ENCODE results near the gene IPO11. TPM values are rescaled to one million over a fixed set of nuclear protein-coding genes. Genes with fewer than 3 reads are reported as not detected.
"Not testable (repeated sequence)": the region's sequence is repeated elsewhere in the genome, so short reads cannot be mapped to it uniquely, and the experiment has no call there.

The IPO11 gene
- total RNA-seq, 4 donors from 2014 or later = 24.5 to 37.2 (median 32.2) TPM

DNA sequence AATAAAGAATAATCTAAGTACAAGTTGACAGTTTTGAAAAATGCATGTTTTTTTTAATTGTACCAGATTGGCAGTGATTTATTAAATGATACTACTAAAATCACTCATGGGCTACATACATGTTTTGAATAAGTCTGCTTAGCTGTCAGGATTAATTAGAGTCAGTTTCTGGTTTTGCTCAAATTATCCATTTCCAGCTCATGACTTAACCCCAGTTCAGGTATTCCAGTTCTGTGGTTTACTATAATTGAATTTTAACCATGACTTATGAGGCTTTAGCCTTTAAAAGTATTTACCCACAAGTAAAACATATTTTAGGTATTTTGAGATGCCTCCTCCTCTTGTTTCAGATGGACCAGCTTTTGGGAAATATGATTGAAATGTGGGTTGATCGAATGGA, 148.2 kb downstream of the IPO11 start:
- Histone ChIP-seq H3K4me3 (replicated peaks in 1 of 3) (no peak overlapping the region), H3K27ac (no peak overlapping the region), H3K4me1 (no peaks in the 10 kb centered on the region), H3K36me3 (no peaks in the 10 kb centered on the region), H3K9me3 (no peaks in the 10 kb centered on the region), H3K27me3 (no peaks in the 10 kb centered on the region)
- intact Hi-C loops (cut with DNase I) = no loop called here
- TF ChIP-seq, protein P1, sequence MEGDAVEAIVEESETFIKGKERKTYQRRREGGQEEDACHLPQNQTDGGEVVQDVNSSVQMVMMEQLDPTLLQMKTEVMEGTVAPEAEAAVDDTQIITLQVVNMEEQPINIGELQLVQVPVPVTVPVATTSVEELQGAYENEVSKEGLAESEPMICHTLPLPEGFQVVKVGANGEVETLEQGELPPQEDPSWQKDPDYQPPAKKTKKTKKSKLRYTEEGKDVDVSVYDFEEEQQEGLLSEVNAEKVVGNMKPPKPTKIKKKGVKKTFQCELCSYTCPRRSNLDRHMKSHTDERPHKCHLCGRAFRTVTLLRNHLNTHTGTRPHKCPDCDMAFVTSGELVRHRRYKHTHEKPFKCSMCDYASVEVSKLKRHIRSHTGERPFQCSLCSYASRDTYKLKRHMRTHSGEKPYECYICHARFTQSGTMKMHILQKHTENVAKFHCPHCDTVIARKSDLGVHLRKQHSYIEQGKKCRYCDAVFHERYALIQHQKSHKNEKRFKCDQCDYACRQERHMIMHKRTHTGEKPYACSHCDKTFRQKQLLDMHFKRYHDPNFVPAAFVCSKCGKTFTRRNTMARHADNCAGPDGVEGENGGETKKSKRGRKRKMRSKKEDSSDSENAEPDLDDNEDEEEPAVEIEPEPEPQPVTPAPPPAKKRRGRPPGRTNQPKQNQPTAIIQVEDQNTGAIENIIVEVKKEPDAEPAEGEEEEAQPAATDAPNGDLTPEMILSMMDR (IDR thresholded peaks at IDR 0.05) = no peak
- TF ChIP-seq POLR2A (IDR thresholded peaks at IDR 0.05) = no peak
- WGBS, 2 donors = 93 to 97% methylated on average over 1 of the region's 1 CpG
- DNase-seq = no peak

DNA sequence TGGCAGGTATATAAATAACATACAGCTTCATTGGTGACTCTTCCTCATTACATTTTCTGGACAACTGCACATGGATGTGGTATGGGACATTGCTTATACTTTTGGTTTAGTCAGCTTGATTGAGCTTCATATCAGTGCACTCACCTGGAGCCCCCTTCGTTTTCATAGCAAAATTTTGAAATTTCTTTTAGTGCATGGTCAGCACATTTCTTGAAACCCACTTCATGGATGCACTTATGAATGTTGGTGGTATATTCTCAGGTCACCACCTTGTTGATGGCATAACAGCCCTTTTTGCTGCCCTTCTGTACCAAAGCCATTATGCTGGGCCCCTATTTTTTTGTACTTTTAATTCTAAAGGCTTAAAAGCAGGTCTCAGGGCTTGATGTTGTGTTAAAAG, 149.3 kb downstream of the IPO11 start:
- H3K9me3 ChIP-seq = no peaks in the 10 kb centered on the region
- H3K36me3 ChIP-seq = no peaks in the 10 kb centered on the region
- H3K4me1 ChIP-seq = no peaks in the 10 kb centered on the region
- intact Hi-C loops (cut with DNase I) = no loop called here
- no peak for TF ChIP-seq POLR2A (IDR thresholded peaks at IDR 0.05)
- TF ChIP-seq, protein P1 (IDR thresholded peaks at IDR 0.05) = no peak
- 88 to 90% methylated on average over 1 of the region's 1 CpG for WGBS, 2 donors
- H3K27me3 ChIP-seq = no peaks in the 10 kb centered on the region
- no peak overlapping the region for H3K4me3 ChIP-seq (replicated peaks in 1 of 3)
- no peak for DNase-seq
- H3K27ac ChIP-seq = no peak overlapping the region

DNA sequence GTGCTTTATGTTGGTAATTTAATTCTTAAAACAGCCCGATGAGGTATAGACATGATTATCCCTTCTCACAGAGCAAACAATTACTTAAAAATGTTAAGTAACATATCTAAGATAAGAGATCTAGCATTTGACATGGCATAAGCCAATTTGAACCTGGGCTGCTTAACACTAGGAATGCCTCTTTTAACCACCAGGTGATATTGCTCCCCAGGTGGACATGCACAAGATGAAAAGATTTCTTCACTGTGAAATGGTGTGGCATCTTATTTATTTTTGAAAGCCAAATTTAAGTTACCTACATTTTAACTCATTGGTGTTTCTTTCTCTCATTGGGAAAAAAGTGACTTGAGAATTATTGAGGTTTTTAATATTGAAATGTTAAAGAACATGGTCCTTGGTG, 150.3 kb downstream of the IPO11 start:
- Histone ChIP-seq H3K27me3 (no peaks in the 10 kb centered on the region), H3K4me1 (no peaks in the 10 kb centered on the region), H3K27ac (no peak overlapping the region), H3K36me3 (no peaks in the 10 kb centered on the region), H3K9me3 (no peaks in the 10 kb centered on the region), H3K4me3 (replicated peaks in 1 of 3) (no peak overlapping the region)
- TF ChIP-seq, protein P1 (IDR thresholded peaks at IDR 0.05) = no peak
- TF ChIP-seq POLR2A (IDR thresholded peaks at IDR 0.05) = no peak
- intact Hi-C loops (cut with DNase I) = no loop called here
- DNase-seq = no peak
- WGBS, 2 donors = 67 to 79% methylated on average over 1 of the region's 1 CpG

DNA sequence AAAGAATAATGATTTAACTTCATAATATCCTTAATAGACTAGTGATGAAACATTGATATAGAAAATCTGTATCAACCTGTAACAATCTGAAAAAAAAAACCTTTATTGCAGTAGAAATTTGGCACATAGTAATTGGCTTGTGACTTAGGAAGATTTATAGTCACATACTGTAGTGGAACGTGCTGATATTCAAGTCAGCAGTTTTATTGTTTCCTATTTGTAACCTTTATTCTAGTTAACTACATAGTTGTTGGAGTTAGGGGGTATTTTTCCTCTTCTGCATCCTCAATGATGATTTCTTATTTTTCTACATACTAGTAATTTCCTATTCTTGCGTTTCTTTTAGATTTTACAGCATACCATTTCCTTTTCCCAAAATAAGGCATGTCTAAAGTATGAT, 151.5 kb downstream of the IPO11 start:
- Histone ChIP-seq H3K36me3 (no peaks in the 10 kb centered on the region), H3K27ac (no peak overlapping the region), H3K4me1 (no peaks in the 10 kb centered on the region), H3K4me3 (replicated peaks in 1 of 3) (no peak overlapping the region), H3K27me3 (no peaks in the 10 kb centered on the region), H3K9me3 (no peaks in the 10 kb centered on the region)
- WGBS, 2 donors = 83 to 84% methylated on average over 2 of the region's 2 CpGs
- no peak for TF ChIP-seq POLR2A (IDR thresholded peaks at IDR 0.05)
- TF ChIP-seq, protein P1 (IDR thresholded peaks at IDR 0.05) = no peak
- intact Hi-C loops (cut with DNase I) = no loop called here
- no peak for DNase-seq

DNA sequence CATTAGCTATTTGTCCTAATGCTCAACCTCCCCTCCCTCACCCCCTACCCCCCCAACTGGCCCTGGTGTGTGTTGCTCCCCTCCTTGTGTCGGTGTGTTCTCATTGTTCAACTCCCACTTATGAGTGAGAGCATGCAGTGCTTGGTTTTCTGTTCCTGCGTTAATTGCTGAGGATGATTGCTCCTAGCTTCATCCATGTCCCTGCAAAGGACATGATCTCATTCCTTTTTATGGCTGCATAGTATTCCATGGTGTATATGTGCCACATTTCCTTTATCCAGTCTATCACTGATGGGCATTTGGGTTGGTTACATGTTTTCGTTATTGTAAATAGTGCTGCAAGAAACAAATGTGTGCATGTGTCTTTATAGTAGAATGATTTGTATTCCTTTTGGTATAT, 153.2 kb downstream of the IPO11 start:
- H3K4me3 ChIP-seq (replicated peaks in 1 of 3); H3K27me3 ChIP-seq; DNase-seq; H3K36me3 ChIP-seq; intact Hi-C loops (cut with DNase I); H3K9me3 ChIP-seq; H3K27ac ChIP-seq; H3K4me1 ChIP-seq: not testable (repeated sequence)
- 65% methylated on average over 3 of the region's 3 CpGs for WGBS, 2 donors

DNA sequence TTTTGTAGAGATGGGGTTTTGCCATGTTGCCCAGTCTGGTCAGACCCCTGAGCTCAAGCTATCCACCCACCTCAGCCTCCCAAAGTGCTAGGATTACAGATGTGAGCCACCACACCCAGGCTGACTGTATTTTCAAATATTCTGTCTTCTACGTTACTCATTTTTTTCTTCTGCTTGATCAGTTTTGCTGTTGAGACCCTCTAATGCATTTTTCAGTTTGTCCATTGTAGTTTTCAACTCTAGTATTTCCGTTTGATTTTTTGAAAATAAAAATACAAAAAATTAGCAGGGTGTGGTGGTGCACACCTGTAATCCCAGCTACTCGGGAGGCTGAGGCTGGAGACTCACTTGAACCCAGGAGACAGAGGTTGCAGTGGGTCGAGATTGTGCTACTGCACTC, 155.6 kb downstream of the IPO11 start:
- TF ChIP-seq, protein P1 (IDR thresholded peaks at IDR 0.05) = no peak
- TF ChIP-seq POLR2A (IDR thresholded peaks at IDR 0.05) = no peak
- H3K9me3 ChIP-seq = no peaks in the 10 kb centered on the region
- WGBS, 2 donors = 95 to 99% methylated on average over 4 of the region's 4 CpGs
- H3K4me1 ChIP-seq = no peaks in the 10 kb centered on the region
- no peaks in the 10 kb centered on the region for H3K36me3 ChIP-seq
- H3K4me3 ChIP-seq (replicated peaks in 1 of 3) = no peak overlapping the region
- no peaks in the 10 kb centered on the region for H3K27me3 ChIP-seq
- no peak for DNase-seq
- intact Hi-C loops (cut with DNase I) = no loop called here
- no peak overlapping the region for H3K27ac ChIP-seq

All from thyroid gland (tissue), 4 donors.